PFSK-1 (cell line): Measurements from ENCODE around the gene WWC2.

Source experiments
- FOXP2 ChIP-seq: optimal IDR thresholded peaks from 2 replicates; pipeline ENCODE3; 2011; ENCODE audit warnings: borderline replicate concordance, control low read depth, inconsistent platforms; ENCODE audit not compliant: insufficient read depth; ENCODE audit errors: extremely low read length, extremely low read depth
- POLR2AphosphoS5 ChIP-seq: IDR thresholded peaks from 2 replicates; pipeline ENCODE4 v1.6.1; 2012; ENCODE audit warnings: low read depth, mild to moderate bottlenecking, control low read depth, low read length, moderate library complexity
- SIN3A ChIP-seq: IDR thresholded peaks from 2 replicates; pipeline ENCODE4 v1.6.1; 2012; ENCODE audit warnings: mild to moderate bottlenecking, low read length, moderate library complexity, borderline replicate concordance; ENCODE audit not compliant: insufficient read depth
- TAF1 ChIP-seq: IDR thresholded peaks from 2 replicates; pipeline ENCODE4 v1.6.1; 2012; ENCODE audit warnings: low read length, control low read depth, borderline replicate concordance; ENCODE audit not compliant: insufficient read depth
- TF ChIP-seq, protein P1 (sequence below), 2 experiments: IDR thresholded peaks; 2 replicates each; pipeline versions ENCODE4 v1.6.1 to v1.8.0; 2011 to 2012; ENCODE audit warnings: low read depth in 2 of 2, low read length in 2 of 2, control low read depth in 1 of 2, inconsistent platforms in 1 of 2, mild to moderate bottlenecking in 1 of 2, moderate library complexity in 1 of 2; ENCODE audit not compliant: insufficient read depth in 1 of 2

Gene WWC2

DNA sequence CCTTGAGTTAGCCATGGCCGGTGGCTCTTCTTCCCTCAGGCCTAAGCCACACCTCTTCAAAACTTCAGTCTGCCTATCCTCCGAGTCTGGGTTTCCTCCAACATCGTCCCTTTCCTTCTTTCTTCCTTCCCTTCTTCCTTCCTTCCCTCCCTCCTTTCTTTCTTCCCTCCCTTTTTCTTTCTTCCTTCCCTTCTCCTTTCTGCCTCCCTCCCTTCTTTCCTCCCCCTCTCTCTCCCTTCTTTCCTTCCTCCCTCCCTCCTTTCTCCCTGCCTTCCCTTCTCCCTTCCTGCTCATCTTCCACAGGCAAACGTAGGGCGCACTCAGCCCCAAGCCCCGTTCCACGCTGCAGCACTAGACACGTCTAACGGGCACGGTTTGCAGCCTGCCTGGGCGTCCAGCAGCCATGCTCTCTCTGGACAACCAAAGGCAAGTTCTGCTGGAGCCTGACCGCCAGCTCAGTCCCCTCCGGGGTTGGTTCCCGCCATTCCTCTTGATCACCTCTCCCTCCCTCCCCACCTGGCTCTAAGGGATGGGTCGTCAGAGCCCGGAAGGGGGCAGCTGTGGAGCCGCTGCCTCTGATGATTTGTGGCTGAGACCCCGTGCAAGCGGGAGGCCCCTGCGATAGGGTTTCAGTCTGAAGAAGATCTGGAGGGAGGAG, 257.2 kb downstream of the WWC2 start:
- no peak for TF ChIP-seq SIN3A
- no peak for TF ChIP-seq FOXP2
- no peak for TF ChIP-seq TAF1
- TF ChIP-seq, protein P1, sequence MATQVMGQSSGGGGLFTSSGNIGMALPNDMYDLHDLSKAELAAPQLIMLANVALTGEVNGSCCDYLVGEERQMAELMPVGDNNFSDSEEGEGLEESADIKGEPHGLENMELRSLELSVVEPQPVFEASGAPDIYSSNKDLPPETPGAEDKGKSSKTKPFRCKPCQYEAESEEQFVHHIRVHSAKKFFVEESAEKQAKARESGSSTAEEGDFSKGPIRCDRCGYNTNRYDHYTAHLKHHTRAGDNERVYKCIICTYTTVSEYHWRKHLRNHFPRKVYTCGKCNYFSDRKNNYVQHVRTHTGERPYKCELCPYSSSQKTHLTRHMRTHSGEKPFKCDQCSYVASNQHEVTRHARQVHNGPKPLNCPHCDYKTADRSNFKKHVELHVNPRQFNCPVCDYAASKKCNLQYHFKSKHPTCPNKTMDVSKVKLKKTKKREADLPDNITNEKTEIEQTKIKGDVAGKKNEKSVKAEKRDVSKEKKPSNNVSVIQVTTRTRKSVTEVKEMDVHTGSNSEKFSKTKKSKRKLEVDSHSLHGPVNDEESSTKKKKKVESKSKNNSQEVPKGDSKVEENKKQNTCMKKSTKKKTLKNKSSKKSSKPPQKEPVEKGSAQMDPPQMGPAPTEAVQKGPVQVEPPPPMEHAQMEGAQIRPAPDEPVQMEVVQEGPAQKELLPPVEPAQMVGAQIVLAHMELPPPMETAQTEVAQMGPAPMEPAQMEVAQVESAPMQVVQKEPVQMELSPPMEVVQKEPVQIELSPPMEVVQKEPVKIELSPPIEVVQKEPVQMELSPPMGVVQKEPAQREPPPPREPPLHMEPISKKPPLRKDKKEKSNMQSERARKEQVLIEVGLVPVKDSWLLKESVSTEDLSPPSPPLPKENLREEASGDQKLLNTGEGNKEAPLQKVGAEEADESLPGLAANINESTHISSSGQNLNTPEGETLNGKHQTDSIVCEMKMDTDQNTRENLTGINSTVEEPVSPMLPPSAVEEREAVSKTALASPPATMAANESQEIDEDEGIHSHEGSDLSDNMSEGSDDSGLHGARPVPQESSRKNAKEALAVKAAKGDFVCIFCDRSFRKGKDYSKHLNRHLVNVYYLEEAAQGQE (IDR thresholded peaks at IDR 0.05; ENCODE audit: insufficient read depth in 1 of 2, low read depth in 2 of 2, low read length in 2 of 2): no peak
- no peak for TF ChIP-seq POLR2AphosphoS5

DNA sequence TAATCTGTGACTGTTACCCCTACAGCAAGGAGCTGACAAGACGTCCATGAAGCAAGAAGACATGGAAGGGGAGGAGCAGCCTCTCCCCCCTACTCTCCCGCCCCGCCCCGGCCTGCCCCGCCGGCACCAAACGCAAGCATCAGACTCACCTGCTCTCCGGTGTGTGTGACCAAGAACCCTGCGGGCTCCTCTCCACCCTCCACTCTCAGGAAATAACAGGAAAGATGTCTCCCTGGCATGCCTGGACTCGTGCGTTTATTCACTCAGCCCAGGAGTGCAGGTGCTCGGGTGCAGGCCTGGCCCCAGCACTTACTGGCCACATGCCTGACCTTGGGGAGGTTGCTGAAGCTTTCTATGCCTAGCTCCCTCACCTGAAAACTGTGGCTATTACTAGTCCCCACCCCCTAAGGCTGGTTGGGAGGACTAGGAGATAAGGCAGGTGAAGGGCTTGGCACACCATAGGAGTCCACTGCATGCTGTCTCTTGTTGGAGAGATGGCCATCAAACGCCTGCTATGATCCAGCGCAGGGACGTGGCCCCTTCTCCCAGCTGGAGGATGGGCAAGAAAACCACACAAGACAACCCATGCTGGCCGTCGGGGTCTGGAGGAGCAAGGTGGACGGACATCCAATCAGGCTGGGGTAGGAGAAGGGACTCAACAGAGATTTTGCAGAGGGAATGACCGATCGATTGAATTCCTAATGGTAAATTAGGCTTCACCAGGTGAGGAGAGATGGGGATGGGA, 258.0 kb downstream of the WWC2 start:
- TF ChIP-seq FOXP2 (no peak), POLR2AphosphoS5 (no peak), TAF1 (no peak), SIN3A (no peak)
- TF ChIP-seq, protein P1 (IDR thresholded peaks at IDR 0.05; ENCODE audit: insufficient read depth in 1 of 2, low read depth in 2 of 2, low read length in 2 of 2): no peak

DNA sequence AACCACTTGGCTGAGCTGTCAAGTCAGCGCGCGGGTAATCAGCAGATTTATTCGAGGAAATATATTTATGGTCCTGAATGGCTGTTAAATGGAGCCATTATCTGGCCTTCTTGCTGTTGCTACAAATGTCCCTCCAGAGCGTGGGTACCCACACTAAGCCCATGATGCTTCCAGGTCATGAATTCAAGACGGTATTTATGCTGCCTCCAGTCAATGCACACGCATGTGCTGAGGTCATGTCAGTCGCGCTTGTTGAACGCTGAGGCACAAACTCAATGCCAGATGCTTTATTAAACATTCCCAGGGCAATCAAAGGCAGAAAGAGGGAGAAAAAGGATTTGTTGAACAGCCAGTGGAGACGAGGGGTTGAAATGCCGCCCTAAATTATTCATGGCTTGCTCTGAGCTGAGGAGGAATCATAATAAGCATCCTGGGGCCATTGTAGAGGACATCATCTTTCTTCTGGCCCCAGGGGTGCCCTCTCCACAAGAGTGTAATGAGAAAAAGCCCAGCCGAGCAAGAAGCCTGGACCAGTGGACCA, 259.2 kb downstream of the WWC2 start:
- TF ChIP-seq, protein P1 (IDR thresholded peaks at IDR 0.05; ENCODE audit: insufficient read depth in 1 of 2, low read depth in 2 of 2, low read length in 2 of 2): no peak
- TF ChIP-seq TAF1 (no peak), POLR2AphosphoS5 (no peak)

DNA sequence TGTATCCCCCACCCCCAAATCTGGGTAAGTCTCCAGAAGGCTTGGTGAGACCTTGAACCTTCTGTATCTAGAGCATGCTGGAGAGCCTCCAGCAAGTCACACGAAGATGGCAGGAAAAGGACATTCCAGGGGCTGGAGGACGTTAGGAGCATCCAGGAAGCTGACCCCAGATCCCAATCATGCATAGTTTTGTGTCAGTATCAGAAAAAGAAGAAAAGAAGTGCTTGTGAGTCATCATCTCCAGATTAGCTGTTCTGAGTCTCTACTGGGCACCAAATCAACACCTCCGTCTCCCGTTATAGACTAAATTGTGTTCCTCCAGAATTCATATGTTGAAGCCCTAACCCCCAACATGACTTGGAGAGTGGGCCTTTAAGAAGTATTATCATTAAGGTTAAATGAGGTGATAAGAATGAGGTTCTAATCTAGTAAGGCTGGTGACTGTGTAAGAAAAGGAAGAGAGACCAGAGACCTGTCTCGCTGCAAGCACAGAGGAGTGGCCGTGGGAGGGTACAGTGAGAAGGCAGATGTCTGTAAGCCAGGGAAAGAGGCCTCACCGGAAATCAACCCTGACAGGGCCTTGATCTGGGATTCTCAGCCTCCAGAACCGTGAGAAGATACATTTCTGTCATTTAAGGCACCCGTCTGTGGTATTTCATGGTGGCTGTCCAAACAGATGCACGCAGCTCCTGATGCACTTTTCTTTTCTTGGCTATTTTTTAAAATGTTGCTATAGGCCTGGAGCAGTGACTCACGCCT, 261.3 kb downstream of the WWC2 start:
- TF ChIP-seq FOXP2 (no peak), TAF1 (no peak), POLR2AphosphoS5 (no peak), SIN3A (no peak)
- TF ChIP-seq, protein P1 (IDR thresholded peaks at IDR 0.05; ENCODE audit: insufficient read depth in 1 of 2, low read depth in 2 of 2, low read length in 2 of 2): no peak
